Esophagus squamous epithelium (tissue), 4 donors: ENCODE results near the gene APP.

ENCODE experiments used
- POLR2A ChIP-seq, 4 donors: fragments of 450-650 bp; IDR thresholded peaks; one replicate each; pipeline ENCODE4 v1.6.1; 2017; ENCODE audit warnings: antibody characterized with exemption in 4 of 4, mild to moderate bottlenecking in 4 of 4, moderate library complexity in 3 of 4
- TF ChIP-seq, protein P1 (sequence below), 6 experiments: fragments of 450-650 bp in 4 of 6; fragments of 200-600 bp in 2 of 6; sonication (generic) in 2 of 6; IDR thresholded peaks; one replicate each; pipeline ENCODE4 v1.5.1; 2016 to 2019; ENCODE audit warnings: antibody characterized with exemption in 6 of 6, mild to moderate bottlenecking in 4 of 6, moderate library complexity in 4 of 6

DNA sequence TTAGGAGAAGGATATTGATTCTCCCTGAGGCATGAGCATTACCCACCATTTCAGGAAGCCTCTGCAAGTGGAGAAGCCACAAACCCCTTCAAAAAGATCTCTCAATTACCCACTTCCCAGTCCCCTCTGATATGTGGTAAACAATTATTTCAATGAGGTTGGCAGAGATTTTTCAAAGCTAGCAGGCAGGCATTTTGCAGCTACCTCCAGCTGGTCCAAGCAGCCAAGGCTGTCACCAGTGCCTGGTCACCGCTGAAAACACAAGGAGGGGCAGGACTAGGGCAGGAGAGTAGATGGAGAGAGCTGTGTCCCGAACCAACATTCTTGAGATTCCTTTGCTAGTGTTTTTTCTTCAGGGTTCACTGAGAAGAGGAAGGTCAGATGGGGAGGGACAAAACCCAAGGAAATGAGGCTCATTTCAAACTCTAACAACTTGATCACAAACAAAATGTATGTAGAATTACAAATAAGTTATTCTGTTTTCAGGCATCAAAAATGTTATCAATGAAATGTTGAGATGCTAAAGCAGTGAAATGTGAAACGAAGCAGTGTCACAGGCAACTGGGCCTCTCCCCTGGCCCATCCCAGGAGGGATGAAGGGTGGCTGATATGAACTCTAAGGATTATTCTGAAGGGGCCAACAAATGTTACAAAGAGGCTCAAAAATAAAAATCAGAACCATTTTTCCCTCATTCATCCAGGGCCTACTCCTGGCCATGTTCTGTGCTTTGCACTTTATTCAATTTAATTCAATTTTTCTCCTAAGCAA lies 22.3 kb downstream of the APP start:
- TF ChIP-seq, protein P1, sequence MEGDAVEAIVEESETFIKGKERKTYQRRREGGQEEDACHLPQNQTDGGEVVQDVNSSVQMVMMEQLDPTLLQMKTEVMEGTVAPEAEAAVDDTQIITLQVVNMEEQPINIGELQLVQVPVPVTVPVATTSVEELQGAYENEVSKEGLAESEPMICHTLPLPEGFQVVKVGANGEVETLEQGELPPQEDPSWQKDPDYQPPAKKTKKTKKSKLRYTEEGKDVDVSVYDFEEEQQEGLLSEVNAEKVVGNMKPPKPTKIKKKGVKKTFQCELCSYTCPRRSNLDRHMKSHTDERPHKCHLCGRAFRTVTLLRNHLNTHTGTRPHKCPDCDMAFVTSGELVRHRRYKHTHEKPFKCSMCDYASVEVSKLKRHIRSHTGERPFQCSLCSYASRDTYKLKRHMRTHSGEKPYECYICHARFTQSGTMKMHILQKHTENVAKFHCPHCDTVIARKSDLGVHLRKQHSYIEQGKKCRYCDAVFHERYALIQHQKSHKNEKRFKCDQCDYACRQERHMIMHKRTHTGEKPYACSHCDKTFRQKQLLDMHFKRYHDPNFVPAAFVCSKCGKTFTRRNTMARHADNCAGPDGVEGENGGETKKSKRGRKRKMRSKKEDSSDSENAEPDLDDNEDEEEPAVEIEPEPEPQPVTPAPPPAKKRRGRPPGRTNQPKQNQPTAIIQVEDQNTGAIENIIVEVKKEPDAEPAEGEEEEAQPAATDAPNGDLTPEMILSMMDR (IDR thresholded peaks at IDR 0.05): no peak
- TF ChIP-seq POLR2A (IDR thresholded peaks at IDR 0.05): no peak
